Activated T-helper 1 cell treated with Interleukin-2 at 50 U/mL for 16 hours (primary cell): ENCODE data around the gene PTPN11.
"Not testable (repeated sequence)": the region's sequence is repeated elsewhere in the genome, so short reads cannot be mapped to it uniquely, and the experiment has no call there.

Experiments used
- DNase-seq: peaks from one replicate; pipeline ENCODE4 v3.0.0-alpha.2; 2020; ENCODE audit warnings: low read depth

Gene PTPN11

DNA sequence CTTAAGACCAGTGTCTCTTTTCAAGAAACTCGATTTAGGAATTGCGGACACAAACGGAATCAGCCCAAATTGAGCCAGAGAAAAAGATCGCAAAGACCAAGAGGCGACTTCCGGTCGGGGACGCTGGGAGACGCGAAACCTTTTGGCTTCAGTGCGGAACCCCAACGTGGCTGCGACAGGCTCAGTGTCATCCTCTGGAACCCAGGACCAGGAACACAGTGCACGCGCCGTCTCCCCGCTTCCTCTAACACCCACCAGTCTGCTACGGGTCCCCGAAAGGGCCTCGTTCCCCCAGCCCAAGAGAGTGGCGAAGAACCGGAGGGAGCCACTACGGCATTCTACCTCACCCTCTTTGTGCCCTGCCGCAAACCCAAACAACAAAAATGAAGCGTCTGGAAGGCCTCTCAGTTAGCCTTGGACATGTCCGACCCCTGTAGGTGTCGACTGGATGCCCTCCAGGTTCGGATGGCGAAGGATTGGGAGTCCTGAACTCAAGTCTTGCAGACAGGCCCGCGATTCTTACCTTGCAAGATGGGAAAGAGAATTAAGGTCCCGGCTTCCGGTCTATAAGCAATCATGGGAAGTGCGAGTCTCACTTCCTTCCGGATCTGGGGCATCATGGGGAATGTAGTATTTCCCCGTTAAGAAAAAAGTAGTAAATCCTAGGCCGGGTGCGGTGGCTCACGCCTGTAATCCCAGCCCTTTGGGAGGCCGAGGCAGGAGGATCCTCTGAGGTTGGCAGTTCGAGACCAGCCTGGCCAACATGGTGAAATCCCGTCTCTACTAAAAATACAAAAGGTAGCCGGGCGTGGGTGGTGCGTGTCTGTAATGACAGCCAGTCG, 9.5 kb upstream of the PTPN11 start, which contains the start of gene RPL6:
Gene RPL6 (minus strand): TSS at position 542 of the 842 bp plus-strand sequence. CDS start 949 bp downstream, outside the sequence.
- DNase-seq, result peak; percentile 57

DNA sequence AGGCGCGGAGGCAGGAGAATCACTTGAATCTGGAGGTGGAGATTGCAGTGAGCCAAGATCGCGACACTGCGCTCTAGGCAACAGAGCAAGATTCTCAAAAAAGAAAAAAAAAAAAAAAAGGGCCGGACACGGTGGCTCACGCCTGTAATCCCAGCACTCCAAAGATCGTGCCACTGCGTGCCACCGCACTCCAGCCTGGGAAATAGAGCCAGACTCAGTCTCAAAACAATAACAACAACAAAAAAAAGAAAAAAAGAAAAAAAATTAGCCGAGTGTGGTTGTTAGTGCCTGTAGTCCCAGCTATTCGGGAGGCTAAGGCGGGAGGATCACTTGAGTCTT, 8.9 kb upstream of the PTPN11 start:
- no peak for DNase-seq

- DNase-seq, result no peak
These were observed 4.7 kb upstream of the PTPN11 start for GRCh38 chr12:112413855-112414625.

DNA sequence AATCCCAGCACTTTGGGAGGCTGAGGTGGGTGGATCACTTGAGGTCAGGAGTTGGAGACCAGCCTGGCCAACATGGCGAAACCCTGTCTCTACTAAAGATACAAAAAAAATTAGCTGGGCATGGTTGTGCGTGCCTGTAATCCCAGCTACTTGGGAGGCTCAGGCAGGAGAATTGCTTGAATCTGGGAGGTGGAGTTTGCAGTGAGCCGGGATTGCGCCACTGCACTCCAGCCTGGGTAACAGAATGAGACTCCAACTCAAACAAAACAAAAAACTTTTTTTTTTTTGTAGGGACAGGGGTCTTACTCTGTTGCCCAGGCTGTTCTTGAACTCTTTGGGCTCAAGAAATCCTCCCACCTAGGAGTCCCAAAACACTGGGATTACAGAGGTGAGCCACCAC, 3.3 kb upstream of the PTPN11 start:
- DNase-seq, result not testable (repeated sequence)

DNA sequence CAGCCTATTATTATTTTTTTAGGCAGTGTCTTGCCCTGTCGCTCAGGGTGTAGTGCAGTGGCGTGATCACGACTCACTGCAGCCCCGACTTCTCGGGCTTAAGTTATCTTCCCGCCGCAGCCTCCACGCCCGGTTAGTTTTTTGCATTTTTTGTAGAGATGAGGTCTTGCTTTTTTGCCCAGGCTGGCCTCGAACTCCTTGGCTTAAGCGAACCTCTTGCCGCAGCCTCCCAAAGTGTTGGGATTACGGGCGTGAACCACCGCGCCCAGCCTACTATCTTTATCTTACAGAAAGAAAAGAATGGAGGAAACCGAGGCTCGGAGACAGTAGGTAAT, 507 bp upstream of the PTPN11 start:
- no peak for DNase-seq

DNA sequence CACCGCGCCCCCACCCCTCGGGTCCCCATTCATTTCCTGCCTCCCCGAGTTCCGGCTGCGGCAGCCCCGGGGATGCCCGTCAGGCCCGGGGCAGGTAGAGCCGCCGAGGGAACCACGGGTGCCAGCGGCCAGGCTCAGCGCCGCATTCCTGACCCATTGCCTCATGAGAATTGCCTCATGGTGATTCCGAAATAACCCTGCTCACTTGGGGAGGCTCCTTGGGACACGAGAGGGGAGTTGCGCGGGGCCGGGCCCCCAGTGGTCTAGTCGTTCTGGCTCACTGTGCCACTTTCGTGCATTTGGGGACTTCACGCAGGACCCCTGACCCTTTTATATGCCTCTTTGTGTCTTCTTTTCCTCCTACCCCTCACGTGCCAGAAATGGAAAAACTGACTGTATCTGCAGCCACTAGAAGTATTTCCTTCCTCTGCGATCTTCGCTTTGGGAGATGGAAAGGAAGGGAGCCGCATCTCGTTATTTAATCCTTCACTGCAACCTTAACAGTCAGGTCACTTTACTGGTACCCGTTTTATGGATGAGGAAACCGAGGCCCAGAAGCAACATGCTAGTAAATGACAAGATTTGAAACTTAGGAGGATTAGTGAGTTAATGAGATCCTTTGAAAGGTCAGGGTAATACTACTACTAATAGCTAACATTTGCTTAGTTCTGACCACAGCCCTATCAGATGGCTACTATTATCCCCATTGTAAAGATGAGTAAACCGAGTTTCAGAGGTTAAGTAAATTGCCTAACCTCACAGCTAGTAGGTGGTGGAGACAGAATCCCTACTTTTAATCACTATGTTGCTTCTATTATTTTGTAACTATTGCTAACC, 768 bp downstream of the PTPN11 start:
- no peak for DNase-seq

GRCh38 chr12:112420740-112421139, 2.0 kb downstream of the PTPN11 start:
- no peak for DNase-seq

GRCh38 chr12:112421363-112421762, 2.6 kb downstream of the PTPN11 start:
- no peak for DNase-seq

DNA sequence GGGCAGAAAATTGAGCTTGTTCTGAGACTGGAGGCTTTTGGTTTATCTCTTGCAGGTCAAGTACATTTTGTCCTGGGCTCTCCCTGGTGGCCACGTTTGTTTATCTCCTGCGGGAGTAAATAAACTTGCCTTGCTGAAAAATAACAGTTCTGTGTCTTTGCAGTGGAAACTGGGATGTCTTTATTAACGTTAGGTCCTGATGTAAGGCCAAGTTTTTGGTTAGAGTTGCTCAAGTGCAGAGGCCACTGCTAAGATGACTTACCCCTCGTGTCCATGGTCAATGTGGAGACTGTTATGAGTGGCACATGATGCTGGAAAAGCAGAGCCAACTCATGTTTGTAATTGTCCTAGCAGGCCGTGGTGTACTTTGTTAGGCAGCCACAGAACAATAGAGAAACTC, 3.8 kb downstream of the PTPN11 start:
- DNase-seq, result no peak

DNA sequence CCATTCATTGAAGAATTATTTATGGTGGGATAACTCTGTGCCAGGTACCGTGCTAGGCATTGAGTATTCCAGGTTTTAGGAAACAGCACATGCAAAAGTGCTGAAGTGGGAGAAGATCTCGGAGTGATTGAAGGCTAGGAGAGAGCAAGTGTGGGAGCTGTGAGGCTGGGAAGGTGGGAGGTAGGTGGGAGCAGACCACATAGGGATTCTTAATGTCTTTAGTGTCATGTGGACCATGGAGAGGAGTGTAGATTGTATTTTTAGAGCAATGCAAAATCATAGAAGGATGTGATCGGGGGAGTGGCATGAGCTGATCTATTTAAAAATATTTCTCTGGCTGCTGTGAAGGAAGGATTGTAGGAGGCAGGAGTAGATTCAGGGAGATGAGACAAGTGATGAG, 5.4 kb downstream of the PTPN11 start:
- no peak for DNase-seq

DNA sequence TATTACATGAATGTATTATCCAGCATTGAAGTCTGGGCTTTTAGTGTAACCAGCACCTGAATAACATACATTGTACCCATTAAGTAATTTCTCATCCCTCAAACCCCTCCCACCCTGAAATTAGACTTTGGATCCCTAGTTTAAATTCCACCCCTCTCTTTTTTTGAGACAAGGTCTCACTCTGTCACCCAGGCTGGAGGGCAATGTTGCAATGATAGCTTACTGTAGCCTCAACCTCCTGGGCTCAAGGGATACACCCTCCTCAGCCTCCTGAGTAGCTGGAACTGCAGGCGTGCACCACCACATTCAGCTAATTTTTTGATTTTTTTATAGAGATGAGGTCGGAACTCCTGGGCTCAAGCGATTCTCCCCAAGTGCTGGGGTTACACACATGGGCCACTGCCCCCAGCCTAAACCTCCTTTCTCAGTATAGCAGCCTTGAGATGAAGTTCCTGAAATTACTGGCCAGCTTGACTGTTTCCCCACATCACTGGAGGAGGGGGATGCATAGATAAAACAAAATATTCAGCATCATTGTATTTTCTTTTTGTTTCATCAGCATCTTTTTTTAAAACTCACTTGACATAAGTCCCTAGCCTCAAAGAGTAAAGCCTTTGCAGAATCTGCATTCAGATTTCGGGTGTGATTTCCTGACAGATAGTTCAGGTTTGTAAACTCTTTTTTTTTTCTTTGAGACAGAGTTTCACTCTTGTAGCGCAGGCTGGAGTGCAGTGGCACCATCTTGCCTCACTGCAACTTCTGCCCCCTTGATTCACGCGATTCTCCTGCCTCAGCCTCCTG, 7.0 kb downstream of the PTPN11 start:
- DNase-seq, result no peak

- no peak for DNase-seq
These were observed 9.0 kb downstream of the PTPN11 start for GRCh38 chr12:112427760-112428159.

GRCh38 chr12:112430929-112431328, 12.2 kb downstream of the PTPN11 start:
- DNase-seq, result no peak

DNA sequence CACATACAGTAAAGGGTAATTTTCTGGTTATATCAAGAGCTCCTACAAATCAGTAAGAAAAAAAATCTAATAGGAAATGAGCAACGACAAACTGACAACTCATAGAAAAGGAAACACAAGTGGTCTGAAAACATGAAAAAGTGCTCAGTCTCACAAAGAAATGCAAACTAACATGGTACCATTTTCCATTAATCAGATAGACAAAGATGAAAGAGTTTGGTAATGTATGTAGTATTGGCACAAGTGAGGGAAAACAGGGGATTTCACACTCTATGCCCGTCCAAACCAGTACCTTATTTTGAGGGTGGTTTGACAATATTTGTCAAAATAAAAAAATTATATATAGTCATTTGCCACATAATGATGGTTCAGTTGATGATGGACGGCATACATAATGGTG, 13.2 kb downstream of the PTPN11 start:
- DNase-seq, result no peak

- no peak for DNase-seq
These were observed 14.8 kb downstream of the PTPN11 start for GRCh38 chr12:112433551-112433950.

- not testable (repeated sequence) for DNase-seq
These were observed 19.9 kb downstream of the PTPN11 start for GRCh38 chr12:112438645-112439044.

GRCh38 chr12:112439769-112440168, 21.0 kb downstream of the PTPN11 start:
- no peak for DNase-seq

GRCh38 chr12:112440653-112441052, 21.9 kb downstream of the PTPN11 start:
- not testable (repeated sequence) for DNase-seq

DNA sequence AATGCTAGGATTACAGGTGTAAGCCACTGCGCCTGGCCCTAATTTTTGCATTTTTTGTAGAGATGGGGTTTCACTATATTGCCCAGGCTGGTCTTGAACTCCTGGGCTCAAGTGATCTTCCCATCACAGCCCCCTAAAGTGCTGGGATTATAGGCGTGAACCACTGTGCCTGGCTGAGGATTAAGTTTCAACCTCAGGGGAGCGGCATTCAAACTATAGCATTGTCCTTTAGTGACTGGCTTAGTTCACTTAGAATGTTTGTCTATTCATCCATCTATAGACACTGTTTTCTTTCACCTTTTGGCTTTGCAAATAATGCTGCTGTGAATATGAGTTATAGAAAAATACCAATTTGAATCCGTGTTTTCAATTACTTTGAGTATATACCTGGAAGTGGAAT, 25.2 kb downstream of the PTPN11 start:
- DNase-seq, result no peak

DNA sequence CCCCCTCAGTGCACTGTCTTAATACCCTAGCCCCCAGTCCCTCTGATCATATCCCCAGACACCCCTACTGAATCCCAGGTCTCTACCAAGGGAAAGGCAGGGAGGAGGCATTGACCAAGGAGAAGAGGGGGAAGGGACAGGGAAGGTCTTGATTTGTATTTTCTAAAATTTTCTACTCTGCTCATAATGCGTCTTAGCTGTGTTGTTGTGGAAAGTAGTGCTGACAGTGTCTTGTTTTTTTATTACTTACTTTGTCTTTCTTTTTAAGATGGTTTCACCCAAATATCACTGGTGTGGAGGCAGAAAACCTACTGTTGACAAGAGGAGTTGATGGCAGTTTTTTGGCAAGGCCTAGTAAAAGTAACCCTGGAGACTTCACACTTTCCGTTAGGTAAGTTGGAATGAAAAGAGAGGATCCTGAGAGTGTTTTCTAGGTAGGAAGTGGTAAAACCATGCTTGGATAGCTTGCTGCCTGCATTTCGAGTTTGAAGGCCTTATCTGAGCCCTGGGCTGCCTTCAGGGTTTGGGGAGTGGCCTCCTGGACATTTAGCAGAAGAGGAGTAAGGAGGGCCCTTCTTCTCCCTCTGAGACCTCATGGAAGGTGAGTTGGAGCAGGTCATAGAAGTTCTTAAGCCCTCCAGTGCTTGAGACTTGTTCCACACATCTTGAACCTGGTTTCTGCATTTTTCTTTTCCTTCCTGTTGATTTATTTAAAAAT, 27.4 kb downstream of the PTPN11 start:
- DNase-seq, result no peak

GRCh38 chr12:112447106-112447505, 28.4 kb downstream of the PTPN11 start:
- no peak for DNase-seq
